Progenitor cell of endocrine pancreas (in vitro differentiated cells): ENCODE measurements around the gene NES. TPM values are rescaled to one million over a fixed set of nuclear protein-coding genes. Genes with fewer than 3 reads are reported as not detected.

Source experiments
- DNase-seq: peaks from one replicate; pipeline ENCODE4 v3.0.0; 2021; ENCODE audit warnings: low spot score; ENCODE audit not compliant: unreplicated experiment
- H3K27ac Mint-ChIP-seq: 2 replicates; pipeline ENCODE4 v1.8.0; 2021; ENCODE audit warnings: mild to moderate bottlenecking, moderate library complexity, mixed read lengths
- H3K27me3 Mint-ChIP-seq: 2 replicates; pipeline ENCODE4 v1.8.0; 2021; ENCODE audit warnings: mixed read lengths
- H3K36me3 Mint-ChIP-seq: 2 replicates; pipeline ENCODE4 v1.8.0; 2022; ENCODE audit warnings: mixed read lengths; ENCODE audit not compliant: insufficient read depth
- H3K4me1 Mint-ChIP-seq: 2 replicates; pipeline ENCODE4 v1.8.0; 2021; ENCODE audit warnings: low read depth, mixed read lengths
- H3K4me3 Mint-ChIP-seq: 2 replicates; pipeline ENCODE4 v1.8.0; 2021; ENCODE audit warnings: low read depth, mild to moderate bottlenecking, moderate library complexity, mixed read lengths
- H3K9me3 Mint-ChIP-seq: 2 replicates; pipeline ENCODE4 v1.8.0; 2021; ENCODE audit warnings: low read depth, mixed read lengths
- CTCF ChIP-seq: fragments of 200-600 bp; sonication (generic); IDR thresholded peaks from one replicate; pipeline ENCODE4 v1.5.0; 2021; ENCODE audit warnings: antibody characterized with exemption, mild to moderate bottlenecking; ENCODE audit not compliant: unreplicated experiment
- total RNA-seq: library from RNA; stranded (reverse); gene quantifications from 2 replicates; pipeline ENCODE4 v1.2.1, GENCODE V29; 2021

Gene NES
- total RNA-seq, 1 donor from 2014 or later = 33.9 TPM

GRCh38 chr1:156664046-156664766, 13.0 kb downstream of the NES start:
- Mint-ChIP-seq H3K27me3 (peaks cover 17% of the 10 kb centered on the region), H3K27ac (peak overlapping the region; percentile 69), H3K36me3 (no peaks in the 10 kb centered on the region), H3K4me1 (peaks cover 37% of the 10 kb centered on the region), H3K4me3 (no peak overlapping the region), H3K9me3 (no peaks in the 10 kb centered on the region)
- no peak for DNase-seq
- TF ChIP-seq CTCF = no peak

- H3K27ac Mint-ChIP-seq = no peak overlapping the region
- H3K27me3 Mint-ChIP-seq = peaks cover 25% of the 10 kb centered on the region
- no peak for TF ChIP-seq CTCF
- no peaks in the 10 kb centered on the region for H3K9me3 Mint-ChIP-seq
- no peaks in the 10 kb centered on the region for H3K36me3 Mint-ChIP-seq
- no peak for DNase-seq
- peaks cover 37% of the 10 kb centered on the region for H3K4me1 Mint-ChIP-seq
- no peak overlapping the region for H3K4me3 Mint-ChIP-seq
These were observed 14.0 kb downstream of the NES start for GRCh38 chr1:156663178-156663577.

GRCh38 chr1:156662800-156663055, 14.5 kb downstream of the NES start:
- Mint-ChIP-seq H3K36me3 (no peaks in the 10 kb centered on the region), H3K27me3 (peaks cover 30% of the 10 kb centered on the region), H3K4me1 (peaks cover 34% of the 10 kb centered on the region), H3K27ac (no peak overlapping the region), H3K4me3 (no peak overlapping the region), H3K9me3 (no peaks in the 10 kb centered on the region)
- TF ChIP-seq CTCF = no peak
- no peak for DNase-seq

GRCh38 chr1:156662005-156662799, 15.0 kb downstream of the NES start:
- Mint-ChIP-seq H3K36me3 (no peaks in the 10 kb centered on the region), H3K27ac (peak overlapping the region; percentile 92), H3K27me3 (peaks cover 35% of the 10 kb centered on the region), H3K4me1 (peaks cover 36% of the 10 kb centered on the region), H3K9me3 (no peaks in the 10 kb centered on the region), H3K4me3 (no peak overlapping the region)
- DNase-seq = no peak
- TF ChIP-seq CTCF = no peak

GRCh38 chr1:156660752-156661112, 16.5 kb downstream of the NES start:
- DNase-seq = no peak

More at GRCh38 chr1:156660752-156661112, 16.5 kb downstream of the NES start:
- H3K27ac Mint-ChIP-seq = peak overlapping the region; percentile 76
- no peak overlapping the region for H3K4me3 Mint-ChIP-seq
- H3K27me3 Mint-ChIP-seq = peaks cover 43% of the 10 kb centered on the region
- no peak for TF ChIP-seq CTCF
- H3K9me3 Mint-ChIP-seq = no peaks in the 10 kb centered on the region
- no peaks in the 10 kb centered on the region for H3K36me3 Mint-ChIP-seq
- peaks cover 35% of the 10 kb centered on the region for H3K4me1 Mint-ChIP-seq
